Thoracic aorta (tissue), 2 donors: Measurements from ENCODE around the gene NPAS3. TPM values are rescaled to one million over a fixed set of nuclear protein-coding genes. Genes with fewer than 3 reads are reported as not detected.

ENCODE experiments used
- ATAC-seq: fragments of 150-250 bp; one replicate; pipeline ENCODE4 v1.8.0; 2017; ENCODE audit warnings: low read depth; ENCODE audit not compliant: insufficient number of reproducible peaks, low FRiP score
- DNase-seq: peaks from one replicate; pipeline ENCODE4 v3.0.0-alpha.2; 2020; ENCODE audit warnings: low spot score
- H3K27ac ChIP-seq, 2 donors: fragments of 200-600 bp; sonication (generic); 1 replicate in 1 of 2; 2 replicates in 1 of 2; pipeline ENCODE4 v1.5.1; 2016; ENCODE audit warnings: mild to moderate bottlenecking in 2 of 2, moderate library complexity in 2 of 2
- H3K27me3 ChIP-seq: fragments of 200-600 bp; sonication (generic); replicated peaks from 2 replicates; pipeline ENCODE4 v1.6.0; 2016; ENCODE audit warnings: mild to moderate bottlenecking; ENCODE audit not compliant: insufficient read depth
- H3K36me3 ChIP-seq: fragments of 200-600 bp; sonication (generic); one replicate; pipeline ENCODE4 v1.5.1; 2016
- H3K4me1 ChIP-seq, 2 donors: fragments of 200-600 bp; sonication (generic); 1 replicate in 1 of 2; 2 replicates in 1 of 2; pipeline versions ENCODE4 v1.5.1 to v1.6.0; 2016; ENCODE audit warnings: low read depth in 2 of 2, mild to moderate bottlenecking in 1 of 2; ENCODE audit not compliant: control insufficient read depth in 1 of 2
- H3K4me3 ChIP-seq: fragments of 200-600 bp; sonication (generic); 2 replicates; pipeline ENCODE4 v1.5.1; 2016; ENCODE audit warnings: mild to moderate bottlenecking
- H3K9me3 ChIP-seq: fragments of 200-600 bp; sonication (generic); 2 replicates; pipeline ENCODE4 v1.5.1; 2016
- CTCF ChIP-seq: fragments of 200-600 bp; sonication (generic); IDR thresholded peaks from one replicate; pipeline ENCODE4 v1.5.1; 2019; ENCODE audit warnings: antibody characterized with exemption
- total RNA-seq, 2 donors: library from RNA; depleted of rRNA; stranded (reverse); fragments of >200 nt; gene quantifications; one replicate each; pipeline versions ENCODE4 v1.1.0 to v1.2.3, GENCODE V29; 2016

The NPAS3 gene
- total RNA-seq, 2 donors from 2014 or later: 1.1 TPM; not detected in 1

- Histone ChIP-seq H3K4me3 (no peak overlapping the region), H3K27me3 (no peaks in the 10 kb centered on the region), H3K4me1 (no peaks in the 10 kb centered on the region), H3K9me3 (no peaks in the 10 kb centered on the region), H3K36me3 (no peaks in the 10 kb centered on the region), H3K27ac (no peak overlapping the region)
- DNase-seq: no peak
- no peak for ATAC-seq
- TF ChIP-seq CTCF: no peak
Measured at GRCh38 chr14:33646692-33647260, 708.1 kb downstream of the NPAS3 start.

- no peak for ATAC-seq
- H3K4me3 ChIP-seq: no peak overlapping the region
- H3K27me3 ChIP-seq: no peaks in the 10 kb centered on the region
- no peaks in the 10 kb centered on the region for H3K9me3 ChIP-seq
- no peak for TF ChIP-seq CTCF
- no peaks in the 10 kb centered on the region for H3K4me1 ChIP-seq
- no peak overlapping the region for H3K27ac ChIP-seq
- no peaks in the 10 kb centered on the region for H3K36me3 ChIP-seq
- no peak for DNase-seq
Measured at GRCh38 chr14:33647385-33647786, 708.7 kb downstream of the NPAS3 start.

GRCh38 chr14:33650430-33650829 is 711.8 kb downstream of the NPAS3 start:
- no peak for DNase-seq
- Histone ChIP-seq H3K4me3 (no peak overlapping the region), H3K4me1 (no peaks in the 10 kb centered on the region), H3K36me3 (no peaks in the 10 kb centered on the region), H3K9me3 (no peaks in the 10 kb centered on the region), H3K27me3 (no peaks in the 10 kb centered on the region), H3K27ac (no peak overlapping the region)
- no peak for ATAC-seq
- TF ChIP-seq CTCF: no peak

- DNase-seq (no peak), ATAC-seq (no peak)
- H3K4me3 ChIP-seq: no peak overlapping the region
- no peak overlapping the region for H3K27ac ChIP-seq
- no peak for TF ChIP-seq CTCF
- no peaks in the 10 kb centered on the region for H3K27me3 ChIP-seq
- no peaks in the 10 kb centered on the region for H3K9me3 ChIP-seq
- H3K36me3 ChIP-seq: no peaks in the 10 kb centered on the region
- no peaks in the 10 kb centered on the region for H3K4me1 ChIP-seq
Measured at GRCh38 chr14:33652566-33653307, 714.1 kb downstream of the NPAS3 start.

- no peak for ATAC-seq
- DNase-seq: no peak
- H3K36me3 ChIP-seq: no peaks in the 10 kb centered on the region
- H3K4me1 ChIP-seq: no peaks in the 10 kb centered on the region
- no peak for TF ChIP-seq CTCF
- H3K27me3 ChIP-seq: no peaks in the 10 kb centered on the region
- no peak overlapping the region for H3K4me3 ChIP-seq
- no peak overlapping the region for H3K27ac ChIP-seq
- no peaks in the 10 kb centered on the region for H3K9me3 ChIP-seq
Measured at GRCh38 chr14:33653308-33653695, 714.6 kb downstream of the NPAS3 start.
